DMS53 treated with DMSO at 0.1 percent for 48 hours (cell line): ENCODE measurements around the gene HMCN2.
A peak's percentile ranks its signal among the peaks of the same experiment; 100 is the strongest.

Source experiments
- DNase-seq: peaks from one replicate; lab custom pipeline; 2025; ENCODE audit not compliant: unreplicated experiment; lab: John Stamatoyannopoulos, UW

The HMCN2 gene

DNA sequence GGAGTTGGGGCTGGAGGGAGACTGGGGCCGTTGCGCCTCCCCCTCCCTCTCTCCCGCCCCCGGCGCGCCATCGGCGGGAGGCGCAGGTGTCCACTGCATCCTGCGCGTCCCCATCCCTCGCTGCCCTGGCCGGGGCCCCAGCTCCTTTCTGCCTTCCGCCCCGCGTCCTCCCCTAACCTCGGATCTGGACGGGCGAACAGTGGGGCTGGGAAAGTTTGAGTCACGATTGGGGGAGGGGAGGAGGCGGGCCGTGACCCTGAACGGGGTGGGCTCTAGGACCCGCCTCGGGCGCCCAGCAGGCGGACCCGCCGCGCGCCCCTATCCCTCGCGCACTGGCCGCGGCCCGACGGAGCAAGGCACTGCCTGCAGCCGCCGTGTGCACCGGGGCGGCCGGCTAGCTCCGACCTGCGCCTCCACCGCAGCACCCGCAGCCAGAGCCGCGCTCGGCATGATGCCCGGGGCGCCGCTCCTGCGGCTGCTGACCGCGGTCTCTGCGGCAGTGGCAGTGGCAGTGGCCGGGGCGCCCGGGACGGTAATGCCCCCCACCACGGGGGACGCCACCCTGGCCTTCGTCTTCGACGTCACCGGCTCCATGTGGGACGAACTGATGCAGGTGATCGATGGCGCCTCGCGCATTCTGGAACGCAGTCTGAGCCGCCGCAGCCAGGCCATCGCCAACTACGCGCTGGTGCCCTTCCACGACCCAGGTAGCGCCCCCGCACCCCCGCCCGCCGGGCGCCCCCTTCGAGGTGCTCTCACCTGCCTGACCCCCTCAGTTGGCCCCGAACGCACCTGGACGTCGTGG lies at the start of gene HMCN2:
HMCN2 (plus strand) TSS at position 330 of the 805 bp plus-strand sequence; CDS start at position 449, 119 bp downstream.
- no peak for DNase-seq

DNA sequence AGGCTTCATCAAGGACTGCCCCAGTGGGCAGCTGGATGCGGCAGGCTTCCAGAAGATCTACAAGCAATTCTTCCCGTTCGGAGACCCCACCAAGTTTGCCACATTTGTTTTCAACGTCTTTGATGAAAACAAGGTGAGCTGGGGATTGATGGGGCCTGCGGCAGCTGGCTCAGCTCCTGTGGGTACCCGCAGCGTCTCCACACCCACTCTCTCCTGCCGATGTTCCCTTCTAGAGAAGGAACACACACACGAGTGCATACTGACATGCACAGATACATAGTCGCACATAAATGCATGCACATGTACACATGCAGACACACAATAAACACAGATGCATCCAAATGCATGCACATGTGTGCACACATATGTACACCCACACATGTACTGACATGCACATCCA lies 47.7 kb upstream of the HMCN2 start:
- no peak for DNase-seq

DNA sequence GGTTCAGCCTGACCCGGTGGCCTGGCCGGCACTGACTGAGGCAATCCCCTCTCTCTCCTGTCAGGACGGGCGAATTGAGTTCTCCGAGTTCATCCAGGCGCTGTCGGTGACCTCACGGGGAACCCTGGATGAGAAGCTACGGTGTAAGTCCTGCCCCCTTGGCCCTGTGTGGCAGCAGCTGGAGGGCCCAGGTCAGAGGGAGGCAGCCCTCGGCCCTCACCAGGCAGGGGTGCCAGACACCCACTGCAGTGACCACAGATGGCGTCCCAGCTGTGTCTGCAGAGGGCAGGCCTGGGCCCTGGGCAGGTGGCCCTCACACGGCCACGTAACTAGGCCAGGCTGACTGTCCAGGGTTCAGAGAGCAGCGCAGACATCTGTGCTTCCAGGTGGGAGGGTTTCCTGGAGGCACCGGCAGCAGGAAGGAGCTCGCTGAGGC lies 45.9 kb upstream of the HMCN2 start:
- no peak for DNase-seq

GRCh38 chr9:130220352-130220751 lies 45.2 kb upstream of the HMCN2 start:
- no peak for DNase-seq

DNA sequence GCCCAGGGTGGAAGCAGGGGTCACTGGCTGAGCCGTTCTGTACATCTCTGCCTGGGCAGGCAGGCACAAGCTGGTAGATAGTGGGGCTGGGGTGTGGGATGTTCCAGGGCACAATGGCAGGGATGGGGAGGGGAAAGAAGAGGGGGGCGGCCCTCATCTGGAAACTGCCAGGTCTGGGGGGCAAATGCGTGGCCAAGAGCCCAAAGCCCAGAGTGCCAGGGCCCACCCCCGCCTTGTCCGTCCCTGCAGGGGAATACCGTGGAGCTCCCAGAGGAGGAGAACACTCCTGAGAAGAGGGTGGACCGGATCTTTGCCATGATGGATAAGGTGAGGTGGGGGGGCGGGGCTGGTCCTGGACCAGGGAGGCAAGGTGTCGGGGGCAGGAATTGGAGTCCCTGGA lies 42.7 kb upstream of the HMCN2 start:
- no peak for DNase-seq

DNA sequence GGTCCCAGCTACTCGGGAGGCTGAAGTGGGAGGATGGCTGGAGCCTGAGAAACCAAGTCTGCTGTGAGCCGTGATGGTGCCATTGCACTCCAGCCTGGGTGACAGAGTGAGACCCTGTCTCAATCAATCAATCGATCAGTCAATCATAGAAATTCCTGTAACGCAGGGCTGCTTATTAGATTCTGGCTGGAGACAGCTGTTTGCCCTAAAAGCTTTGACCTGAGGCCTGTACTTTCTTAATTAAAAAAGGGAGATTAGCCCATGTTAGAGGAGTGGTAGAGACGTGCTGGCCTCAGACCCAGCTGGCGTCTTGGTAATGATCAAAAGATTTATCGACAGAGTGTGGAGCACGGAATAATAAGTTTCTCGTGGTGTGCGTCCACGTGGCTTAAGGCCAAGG lies 40.5 kb upstream of the HMCN2 start:
- DNase-seq = no peak

DNA sequence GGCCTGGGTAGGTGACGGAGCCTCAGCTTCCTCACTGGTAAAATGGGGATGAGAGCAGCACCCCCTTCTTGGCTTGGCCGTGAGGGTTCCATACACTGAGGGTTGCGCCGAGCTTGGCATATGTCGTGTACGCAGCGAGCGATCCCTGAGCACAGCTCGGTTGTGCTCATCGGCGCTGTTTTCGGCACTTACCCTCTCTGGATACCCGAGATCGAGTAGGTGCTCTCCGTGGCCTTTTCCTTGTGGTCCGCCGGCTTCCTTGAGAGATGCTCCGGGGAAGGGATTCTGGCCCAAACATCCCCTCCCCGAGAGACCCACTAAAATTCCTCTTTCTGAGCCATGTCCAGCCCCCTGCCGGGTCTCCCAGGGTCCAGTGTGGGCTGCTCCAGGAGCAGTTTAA lies 40.0 kb upstream of the HMCN2 start:
- no peak for DNase-seq

- no peak for DNase-seq
Measured at GRCh38 chr9:130226112-130226511, 39.4 kb upstream of the HMCN2 start.

GRCh38 chr9:130227833-130228232 lies 37.7 kb upstream of the HMCN2 start:
- DNase-seq = no peak

DNA sequence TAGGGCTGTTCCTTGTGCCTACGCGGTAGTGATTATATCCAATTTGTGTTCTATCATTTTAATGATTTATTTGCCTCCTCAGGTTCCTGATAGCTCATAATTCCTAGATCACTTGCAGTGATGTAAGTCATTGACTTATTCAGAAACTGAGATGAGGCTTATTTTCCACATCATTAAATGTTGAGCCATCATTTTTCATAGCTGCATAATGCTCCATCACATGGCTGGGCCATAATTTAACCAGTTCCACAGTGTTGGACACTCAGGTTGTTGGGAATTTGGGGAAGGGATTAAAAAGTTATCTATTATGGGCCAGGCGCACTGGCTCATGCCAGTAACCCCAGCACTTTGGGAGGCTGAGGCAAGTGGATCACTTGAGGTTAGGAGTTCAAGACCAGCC lies 35.8 kb upstream of the HMCN2 start:
- DNase-seq = no peak

GRCh38 chr9:130230631-130231030 lies 34.9 kb upstream of the HMCN2 start:
- DNase-seq = no peak

- no peak for DNase-seq
Measured at GRCh38 chr9:130232899-130233586, 32.5 kb upstream of the HMCN2 start.

DNA sequence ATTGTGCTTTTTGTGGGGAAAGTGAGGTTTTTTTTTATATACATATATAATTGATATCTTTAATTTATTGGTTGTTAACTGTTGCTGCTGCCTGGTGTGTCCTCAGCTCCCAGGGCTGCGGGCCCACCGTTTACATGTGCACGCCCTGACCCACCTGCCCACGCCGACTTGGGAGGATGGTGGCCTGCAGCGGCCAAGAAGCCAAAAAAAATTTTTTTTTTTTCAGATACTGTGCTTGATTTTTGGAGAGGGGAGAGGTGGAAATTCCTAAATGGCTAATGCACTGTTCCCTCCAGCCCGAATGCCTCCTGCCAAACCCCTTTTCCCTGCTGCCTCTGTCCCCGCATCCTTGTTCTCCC lies 32.0 kb upstream of the HMCN2 start:
- DNase-seq = no peak

GRCh38 chr9:130234340-130235260 lies 31.0 kb upstream of the HMCN2 start:
- DNase-seq = no peak

GRCh38 chr9:130235558-130236435 lies 29.8 kb upstream of the HMCN2 start:
- peak; percentile 59 for DNase-seq

GRCh38 chr9:130236436-130236985 lies 29.0 kb upstream of the HMCN2 start:
- no peak for DNase-seq

GRCh38 chr9:130237076-130237475 lies 28.5 kb upstream of the HMCN2 start:
- DNase-seq = no peak

DNA sequence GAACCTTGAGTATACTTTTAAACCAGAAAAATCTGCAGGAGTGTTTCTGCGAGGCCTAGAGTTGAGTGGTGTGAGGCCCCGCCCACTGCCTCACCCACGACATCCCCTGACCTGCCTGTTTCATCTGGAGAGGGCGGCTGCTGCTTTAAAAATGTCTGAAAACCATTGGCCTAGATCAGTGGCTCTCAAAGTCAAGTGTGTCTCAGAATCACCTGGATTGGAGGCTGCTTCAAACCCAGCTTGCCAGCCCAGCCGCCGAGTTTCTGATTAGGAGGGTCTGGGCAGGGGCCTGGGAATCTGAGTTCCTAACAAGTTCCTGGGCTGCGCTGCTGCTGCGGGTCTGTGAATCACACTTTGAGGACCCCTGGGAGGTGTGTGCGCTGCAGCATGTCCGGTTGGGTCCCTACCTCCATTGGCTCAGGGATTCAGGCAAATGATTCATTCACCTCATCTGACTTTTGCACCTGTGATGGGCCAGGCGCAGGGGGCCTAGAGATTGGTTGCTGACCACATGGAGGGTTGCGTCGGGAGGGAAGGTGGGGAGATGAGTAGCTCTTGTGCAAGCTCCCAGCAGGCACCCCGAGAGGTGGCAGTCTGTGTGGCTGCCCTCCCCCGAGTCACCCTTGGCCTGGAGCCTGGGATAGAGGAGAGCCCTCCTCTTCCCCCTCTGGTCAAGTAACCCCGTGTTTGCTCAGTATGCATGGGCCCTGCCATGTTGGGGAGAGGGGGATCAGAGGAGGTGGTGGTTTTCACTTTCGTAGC lies 27.6 kb upstream of the HMCN2 start:
- DNase-seq = no peak

DNA sequence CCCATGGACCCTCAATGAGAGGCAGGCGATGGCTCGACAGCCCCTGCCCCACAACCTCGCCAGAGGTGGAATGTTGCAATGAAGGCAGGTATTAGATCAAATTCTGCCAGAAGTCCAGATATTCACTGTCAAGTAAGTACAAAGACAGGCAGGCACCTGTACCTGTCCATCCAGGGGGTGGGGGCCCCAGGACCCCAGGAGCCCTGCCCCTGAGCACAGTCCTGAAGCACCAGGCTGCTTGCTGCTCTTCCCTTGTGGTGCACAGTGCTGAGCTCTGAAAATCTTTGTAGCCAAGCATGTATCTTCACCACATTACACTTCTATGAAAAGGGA lies 26.2 kb upstream of the HMCN2 start:
- no peak for DNase-seq
